H9 (cell line): Measurements from ENCODE around the gene KRT71. TPM values are rescaled to one million over a fixed set of nuclear protein-coding genes. Genes with fewer than 3 reads are reported as not detected.

ENCODE experiments used
- DNase-seq: peaks from one replicate; pipeline ENCODE4 v3.0.0-alpha.2; 2017
- H2AFZ ChIP-seq: one replicate; pipeline ENCODE4 v1.6.1; 2013; ENCODE audit warnings: mild to moderate bottlenecking, low read length, control low read depth, moderate library complexity
- H2AK5ac ChIP-seq: 2 replicates; pipeline ENCODE4 v1.6.1; 2013; ENCODE audit warnings: low read length, control low read depth, mixed read lengths; ENCODE audit not compliant: insufficient read length
- H2BK120ac ChIP-seq: one replicate; pipeline ENCODE4 v1.6.1; 2013; ENCODE audit warnings: low read depth, mild to moderate bottlenecking, low read length, control low read depth, inconsistent platforms; ENCODE audit not compliant: poor library complexity, severe bottlenecking
- H2BK12ac ChIP-seq: 2 replicates; pipeline ENCODE4 v1.6.1; 2013; ENCODE audit warnings: low read length, control low read depth, mixed read lengths, low read depth; ENCODE audit not compliant: insufficient read length
- H2BK15ac ChIP-seq: 2 replicates; pipeline ENCODE4 v1.6.1; 2013; ENCODE audit warnings: low read depth, low read length, control low read depth
- H2BK20ac ChIP-seq: one replicate; pipeline ENCODE4 v1.6.1; 2013; ENCODE audit warnings: low read depth, mild to moderate bottlenecking, low read length, control low read depth, inconsistent platforms; ENCODE audit not compliant: poor library complexity, severe bottlenecking
- H2BK5ac ChIP-seq: 2 replicates; pipeline ENCODE4 v1.6.1; 2013; ENCODE audit warnings: low read length, control low read depth, mixed read lengths; ENCODE audit not compliant: insufficient read length
- H3K14ac ChIP-seq: 2 replicates; pipeline ENCODE4 v1.6.1; 2013; ENCODE audit warnings: low read length, control low read depth; ENCODE audit not compliant: insufficient read depth
- H3K18ac ChIP-seq: 2 replicates; pipeline ENCODE4 v1.6.1; 2013; ENCODE audit warnings: low read depth, mild to moderate bottlenecking, mixed read lengths, low read length, control low read depth; ENCODE audit not compliant: insufficient read length
- H3K23ac ChIP-seq: 2 replicates; pipeline ENCODE4 v1.6.1; 2013; ENCODE audit warnings: low read length, control low read depth, mixed read lengths, low read depth; ENCODE audit not compliant: insufficient read length
- H3K23me2 ChIP-seq: 2 replicates; pipeline ENCODE4 v1.6.1; 2013; ENCODE audit warnings: low read depth, mild to moderate bottlenecking, mixed read lengths, low read length, control low read depth; ENCODE audit not compliant: insufficient read length, poor library complexity, severe bottlenecking
- H3K27ac ChIP-seq: 2 replicates; pipeline ENCODE4 v1.5.1; 2013; ENCODE audit warnings: low read length, control low read depth, mixed read lengths, low read depth; ENCODE audit not compliant: insufficient read length
- H3K27me3 ChIP-seq: 2 replicates; pipeline ENCODE4 v1.6.1; 2013; ENCODE audit warnings: low read length, control low read depth, inconsistent platforms; ENCODE audit not compliant: insufficient read depth
- H3K4ac ChIP-seq: 2 replicates; pipeline ENCODE4 v1.6.1; 2013; ENCODE audit warnings: low read depth, mild to moderate bottlenecking, control low read depth, inconsistent platforms, low read length, moderate library complexity
- H3K4me1 ChIP-seq: 2 replicates; pipeline ENCODE4 v1.6.1; 2013; ENCODE audit warnings: low read length, control low read depth, inconsistent platforms; ENCODE audit not compliant: insufficient read depth
- H3K4me2 ChIP-seq: 2 replicates; pipeline ENCODE4 v1.6.1; 2013; ENCODE audit warnings: low read length, control low read depth, mixed read lengths; ENCODE audit not compliant: insufficient read length, insufficient read depth
- H3K56ac ChIP-seq: 2 replicates; pipeline ENCODE4 v1.6.1; 2013; ENCODE audit warnings: low read depth, mild to moderate bottlenecking, mixed read lengths, low read length, control low read depth; ENCODE audit not compliant: insufficient read length
- H3K79me1 ChIP-seq: 2 replicates; pipeline ENCODE4 v1.6.1; 2013; ENCODE audit warnings: low read depth, mild to moderate bottlenecking, moderate library complexity, low read length, control low read depth, inconsistent platforms; ENCODE audit not compliant: insufficient read depth, poor library complexity, severe bottlenecking
- H3K79me2 ChIP-seq: 2 replicates; pipeline ENCODE4 v1.6.1; 2013; ENCODE audit warnings: low read length, control low read depth, inconsistent platforms; ENCODE audit not compliant: insufficient read depth
- H3K9ac ChIP-seq: 2 replicates; pipeline ENCODE4 v1.6.1; 2013; ENCODE audit warnings: low read length, control low read depth, mixed read lengths; ENCODE audit not compliant: insufficient read length; ENCODE audit errors: extremely low read depth
- H3K9me3 ChIP-seq: one replicate; pipeline ENCODE4 v1.6.1; 2013; ENCODE audit warnings: low read depth, low read length, inconsistent platforms; ENCODE audit not compliant: control insufficient read depth
- H3T11ph ChIP-seq: one replicate; pipeline ENCODE4 v1.6.1; 2013; ENCODE audit warnings: mild to moderate bottlenecking, low read length, control low read depth, inconsistent platforms
- H4K20me1 ChIP-seq: one replicate; pipeline ENCODE4 v1.6.1; 2013; ENCODE audit not compliant: control insufficient read depth, insufficient read length, insufficient read depth
- H4K5ac ChIP-seq: 2 replicates; pipeline ENCODE4 v1.6.1; 2013; ENCODE audit warnings: low read depth, mild to moderate bottlenecking, mixed read lengths, low read length, control low read depth; ENCODE audit not compliant: insufficient read length
- H4K8ac ChIP-seq: replicated peaks from 2 replicates; pipeline ENCODE4 v1.6.1; 2013; ENCODE audit warnings: low read length, control low read depth, mixed read lengths, low read depth; ENCODE audit not compliant: insufficient read length
- H4K91ac ChIP-seq: 2 replicates; pipeline ENCODE4 v1.6.1; 2013; ENCODE audit warnings: low read depth, mild to moderate bottlenecking, moderate library complexity, mixed read lengths, low read length, control low read depth; ENCODE audit not compliant: insufficient read length
- H3K27ac Mint-ChIP-seq, 3 experiments: 2 replicates in 2 of 3; 3 replicates in 1 of 3; pipeline ENCODE4 v1.8.0; 2020 to 2021; ENCODE audit warnings: mixed read lengths in 3 of 3, mild to moderate bottlenecking in 1 of 3, moderate library complexity in 1 of 3
- H3K27me3 Mint-ChIP-seq: 2 replicates; pipeline ENCODE4 v1.8.0; 2021; ENCODE audit warnings: low read depth, mild to moderate bottlenecking, moderate library complexity, mixed read lengths
- H3K36me3 Mint-ChIP-seq, 3 experiments: 2 replicates in 2 of 3; 3 replicates in 1 of 3; pipeline ENCODE4 v1.8.0; 2020 to 2021; ENCODE audit warnings: low read depth in 3 of 3, mixed read lengths in 3 of 3; ENCODE audit not compliant: insufficient read depth in 1 of 3
- H3K4me1 Mint-ChIP-seq, 2 experiments: 2 replicates each; pipeline ENCODE4 v1.8.0; 2020; ENCODE audit warnings: mixed read lengths in 2 of 2
- H3K4me3 Mint-ChIP-seq, 2 experiments: 2 replicates in 1 of 2; 3 replicates in 1 of 2; pipeline ENCODE4 v1.8.0; 2020 to 2021; ENCODE audit warnings: mild to moderate bottlenecking in 2 of 2, mixed read lengths in 2 of 2, moderate library complexity in 1 of 2
- H3K9me3 Mint-ChIP-seq, 2 experiments: 2 replicates in 1 of 2; 3 replicates in 1 of 2; pipeline ENCODE4 v1.8.0; 2020; ENCODE audit warnings: mild to moderate bottlenecking in 2 of 2, mixed read lengths in 2 of 2, moderate library complexity in 1 of 2
- CTCF ChIP-seq: fragments of 200-600 bp; sonication (generic); conservative IDR thresholded peaks from 3 replicates; pipeline ENCODE4 v1.8.0; 2021; ENCODE audit warnings: antibody characterized with exemption, mild to moderate bottlenecking
- WGBS: extraction: QIAGEN DNeasy Blood & Tissue Kit; methylation state at CpG from one replicate; pipeline ENCODE4 v1.1.7; 2013; ENCODE audit warnings: missing lambda C conversion rate, low lambda C conversion rate, mixed read lengths; ENCODE audit not compliant: insufficient read length; ENCODE audit errors: extremely low coverage; 5-methylcytosine and 5-hydroxymethylcytosine counted together
- total RNA-seq: library from RNA; stranded (reverse); gene quantifications from 2 replicates; pipeline ENCODE4 v1.2.1, GENCODE V29; 2021

The KRT71 gene
- total RNA-seq, 1 experiment from 2014 or later = not detected

DNA sequence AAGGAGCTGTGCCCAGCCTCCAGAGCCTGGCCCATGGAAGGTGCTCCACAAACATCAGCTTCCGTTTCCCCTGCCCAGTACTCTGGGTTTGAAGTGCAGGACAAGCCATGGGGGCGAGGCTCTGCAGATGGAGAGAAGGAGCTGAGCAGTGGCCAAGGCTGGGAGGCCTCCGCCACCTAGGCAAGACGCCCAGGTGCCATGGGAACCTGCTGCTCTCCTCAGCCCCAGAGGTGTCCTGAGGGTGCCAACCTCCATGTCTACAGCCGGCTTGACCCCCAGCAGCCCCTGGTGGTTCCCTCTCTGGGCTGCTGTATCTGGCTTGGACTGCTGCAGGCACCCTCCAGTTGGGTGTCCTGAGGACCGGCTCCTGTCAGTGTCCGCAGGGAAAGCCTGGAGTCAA, 12.4 kb downstream of the KRT71 start:
- no peaks in the 10 kb centered on the region for H3K9me3 Mint-ChIP-seq

More for the DNA sequence above, 12.4 kb downstream of the KRT71 start:
- Histone ChIP-seq H3K9ac (no peak overlapping the region), H3K4me2 (no peak overlapping the region), H4K5ac (no peak overlapping the region), H3K56ac (no peak overlapping the region), H2AFZ (no peak overlapping the region), H3K27ac (no peak overlapping the region), H2BK120ac (no peak overlapping the region), H2AK5ac (no peak overlapping the region), H3K23ac (no peak overlapping the region), H3T11ph (no peak overlapping the region), H3K79me2 (no peaks in the 10 kb centered on the region), H2BK20ac (no peak overlapping the region), H3K79me1 (no peaks in the 10 kb centered on the region), H3K23me2 (no peaks in the 10 kb centered on the region), H2BK12ac (no peak overlapping the region), H4K91ac (no peak overlapping the region), H4K20me1 (no peaks in the 10 kb centered on the region), H3K27me3 (no peaks in the 10 kb centered on the region), H3K4me1 (no peaks in the 10 kb centered on the region), H2BK5ac (no peak overlapping the region), H3K4ac (no peak overlapping the region), H4K8ac (no peak overlapping the region), H3K18ac (no peak overlapping the region), H3K9me3 (no peaks in the 10 kb centered on the region), H2BK15ac (no peak overlapping the region), H3K14ac (no peak overlapping the region)
- TF ChIP-seq CTCF = no peak
- no peak for DNase-seq
- WGBS = no CpG with 5 or more reads among the region's 7 CpGs
- Mint-ChIP-seq H3K36me3 (no peaks in the 10 kb centered on the region), H3K27me3 (peaks cover 2% of the 10 kb centered on the region; the same call in 1 of the 2 replicates), H3K4me3 (no peak overlapping the region), H3K27ac (no peak overlapping the region), H3K4me1 (peaks cover 3 to 6% of the 10 kb centered on the region in 2 experiments; a peak in 3 of 4 replicates)
